ENCODE measurements around the gene CELSR2. TPM values are rescaled to one million over a fixed set of nuclear protein-coding genes. Genes with fewer than 3 reads are reported as not detected.

Gene CELSR2
- polyA plus RNA-seq, 3 donors = 0.03 to 0.97 (median 0.04) TPM

DNA sequence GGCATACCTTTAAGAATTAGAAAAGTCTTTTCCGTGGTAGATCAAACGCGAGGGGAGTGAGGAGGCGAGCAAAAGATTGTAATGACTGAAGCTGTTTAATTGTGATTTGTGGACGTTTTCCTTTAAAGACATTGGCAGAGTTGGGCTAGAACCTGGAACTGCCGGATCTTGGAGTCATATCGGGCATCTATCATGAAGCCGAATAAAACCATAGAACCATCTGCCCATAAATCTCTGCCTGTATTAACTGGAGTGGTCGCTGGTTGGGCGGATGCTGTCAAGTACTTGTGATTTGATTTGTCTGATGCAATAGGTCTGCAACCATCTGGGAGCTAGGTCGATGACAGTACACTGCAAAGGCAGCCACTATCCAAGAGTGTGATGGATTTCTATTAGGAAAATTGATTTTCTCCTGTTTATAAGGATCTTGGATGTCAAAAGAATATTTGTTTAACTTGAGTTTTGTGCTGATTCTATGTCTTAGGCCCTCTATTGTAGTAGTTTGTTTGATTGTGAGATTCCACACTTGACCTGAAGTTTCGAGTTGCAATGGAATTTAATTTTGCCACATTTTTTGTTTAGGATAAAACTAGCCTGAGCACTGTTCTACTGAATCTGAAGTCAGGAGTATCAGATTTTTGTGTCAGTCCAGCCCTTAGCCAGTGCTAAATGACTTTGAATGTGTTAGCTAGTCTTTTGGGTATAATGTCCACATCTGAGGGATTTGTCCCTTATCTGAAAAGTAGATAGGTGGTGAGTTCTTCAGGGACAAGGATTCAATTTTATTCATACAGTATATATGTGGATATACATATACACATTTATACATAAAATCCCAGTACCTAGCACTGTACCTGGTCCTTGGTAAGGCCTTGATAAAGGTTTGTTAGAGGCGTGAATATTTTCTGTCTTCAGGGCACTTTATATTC lies 34.4 kb upstream of the CELSR2 start:
- Histone ChIP-seq H3K4me2 (replicated peaks; ENCODE audit: extremely low read depth, low read length, poor library complexity, severe bottlenecking) (peak overlapping the region; percentile 91), H3K27me3 (ENCODE audit: control insufficient read depth in 2 of 2, insufficient read depth in 2 of 2, low read length in 2 of 2) (no peaks in the 10 kb centered on the region), H3K36me3 (replicated peaks in 1 of 2; ENCODE audit: control insufficient read depth in 1 of 2, insufficient read depth in 2 of 2, low read length in 2 of 2) (no peaks in the 10 kb centered on the region), H2AFZ (ENCODE audit: insufficient read depth, low read depth, low read length, poor library complexity, severe bottlenecking) (peak overlapping the region; percentile 92), H3K79me2 (ENCODE audit: insufficient read depth, low read length) (peaks cover 60% of the 10 kb centered on the region), H4K20me1 (ENCODE audit: insufficient read depth, low read length) (peaks cover 52% of the 10 kb centered on the region), H3K4me3 (replicated peaks in 1 of 3; ENCODE audit: low read depth in 2 of 3, low read length in 3 of 3) (peak overlapping the region; percentile 86 to 98 (median 90)), H3K9me3 (replicated peaks in 1 of 2; ENCODE audit: control insufficient read depth in 1 of 2, insufficient read depth in 1 of 2, low read length in 2 of 2) (no peaks in the 10 kb centered on the region), H3K27ac (ENCODE audit: low read depth in 1 of 2, low read length in 2 of 2) (peak overlapping the region; percentile 49 to 84), H3K4me1 (ENCODE audit: control insufficient read depth in 1 of 2, insufficient read depth in 2 of 2, low read length in 2 of 2) (peaks cover 13 to 15% of the 10 kb centered on the region in 2 donors), H3K9ac (ENCODE audit: insufficient read depth, low read length, poor library complexity, severe bottlenecking) (peak overlapping the region; percentile 65)
- intact Hi-C loops (cut with micrococcal nuclease) = no loop called here
- H3K27ac Mint-ChIP-seq = peak overlapping the region; percentile 89 to 96 (median 95)
- peak in 2 of 3 donors; percentile 17 to 40 for DNase-seq
- H3K36me3 Mint-ChIP-seq = peaks cover 15 to 24% of the 10 kb centered on the region in 2 donors
- peak overlapping the region; percentile 100 for H3K4me3 Mint-ChIP-seq
- TF ChIP-seq, protein P1, sequence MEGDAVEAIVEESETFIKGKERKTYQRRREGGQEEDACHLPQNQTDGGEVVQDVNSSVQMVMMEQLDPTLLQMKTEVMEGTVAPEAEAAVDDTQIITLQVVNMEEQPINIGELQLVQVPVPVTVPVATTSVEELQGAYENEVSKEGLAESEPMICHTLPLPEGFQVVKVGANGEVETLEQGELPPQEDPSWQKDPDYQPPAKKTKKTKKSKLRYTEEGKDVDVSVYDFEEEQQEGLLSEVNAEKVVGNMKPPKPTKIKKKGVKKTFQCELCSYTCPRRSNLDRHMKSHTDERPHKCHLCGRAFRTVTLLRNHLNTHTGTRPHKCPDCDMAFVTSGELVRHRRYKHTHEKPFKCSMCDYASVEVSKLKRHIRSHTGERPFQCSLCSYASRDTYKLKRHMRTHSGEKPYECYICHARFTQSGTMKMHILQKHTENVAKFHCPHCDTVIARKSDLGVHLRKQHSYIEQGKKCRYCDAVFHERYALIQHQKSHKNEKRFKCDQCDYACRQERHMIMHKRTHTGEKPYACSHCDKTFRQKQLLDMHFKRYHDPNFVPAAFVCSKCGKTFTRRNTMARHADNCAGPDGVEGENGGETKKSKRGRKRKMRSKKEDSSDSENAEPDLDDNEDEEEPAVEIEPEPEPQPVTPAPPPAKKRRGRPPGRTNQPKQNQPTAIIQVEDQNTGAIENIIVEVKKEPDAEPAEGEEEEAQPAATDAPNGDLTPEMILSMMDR (IDR thresholded peaks at IDR 0.05) = no peak
- peaks cover 0 to 2% (median 0%) of the 10 kb centered on the region in 7 donors for H3K9me3 Mint-ChIP-seq
- 15% methylated on average over 7 of the region's 13 CpGs for WGBS (ENCODE audit: insufficient coverage)
- peaks cover 1 to 7% (median 2%) of the 10 kb centered on the region in 3 donors for H3K27me3 Mint-ChIP-seq (ENCODE audit: low read depth in 3 of 3)
- peaks cover 28% of the 10 kb centered on the region for H3K4me1 Mint-ChIP-seq

DNA sequence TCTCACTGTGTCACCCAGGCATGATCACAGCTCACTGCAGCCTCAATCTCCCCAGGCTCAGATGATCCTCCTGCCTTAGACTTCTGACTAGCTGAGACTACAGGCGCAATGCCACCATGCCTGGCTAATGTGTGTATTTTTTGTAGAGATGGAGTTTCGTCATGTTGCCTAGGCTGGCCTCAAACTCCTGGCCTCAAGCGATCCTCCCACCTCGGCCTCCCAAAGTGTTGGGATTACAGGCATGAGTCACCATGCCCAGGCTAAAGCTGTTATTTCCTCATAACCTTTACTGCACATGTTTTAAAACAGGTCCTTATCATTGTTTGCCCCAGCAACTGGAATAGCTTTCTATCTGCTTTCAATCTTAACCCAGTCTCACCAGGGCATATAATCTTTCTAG lies 32.7 kb upstream of the CELSR2 start:
- Histone ChIP-seq H3K4me1 (ENCODE audit: control insufficient read depth in 1 of 2, insufficient read depth in 2 of 2, low read length in 2 of 2) (peaks cover 13 to 15% of the 10 kb centered on the region in 2 donors), H3K27ac (ENCODE audit: low read depth in 1 of 2, low read length in 2 of 2) (no peak overlapping the region), H2AFZ (ENCODE audit: insufficient read depth, low read depth, low read length, poor library complexity, severe bottlenecking) (no peak overlapping the region), H4K20me1 (ENCODE audit: insufficient read depth, low read length) (peaks cover 69% of the 10 kb centered on the region), H3K4me3 (replicated peaks in 1 of 3; ENCODE audit: low read depth in 2 of 3, low read length in 3 of 3) (no peak overlapping the region), H3K36me3 (replicated peaks in 1 of 2; ENCODE audit: control insufficient read depth in 1 of 2, insufficient read depth in 2 of 2, low read length in 2 of 2) (peaks cover 4 to 7% of the 10 kb centered on the region in 2 donors), H3K79me2 (ENCODE audit: insufficient read depth, low read length) (peaks cover 77% of the 10 kb centered on the region), H3K9ac (ENCODE audit: insufficient read depth, low read length, poor library complexity, severe bottlenecking) (no peak overlapping the region), H3K4me2 (replicated peaks; ENCODE audit: extremely low read depth, low read length, poor library complexity, severe bottlenecking) (no peak overlapping the region), H3K27me3 (ENCODE audit: control insufficient read depth in 2 of 2, insufficient read depth in 2 of 2, low read length in 2 of 2) (no peaks in the 10 kb centered on the region), H3K9me3 (replicated peaks in 1 of 2; ENCODE audit: control insufficient read depth in 1 of 2, insufficient read depth in 1 of 2, low read length in 2 of 2) (no peaks in the 10 kb centered on the region)
- no peak for DNase-seq
- H3K27ac Mint-ChIP-seq = peak overlapping the region in 1 of 7 donors; percentile 63
- intact Hi-C loops (cut with micrococcal nuclease) = no loop called here
- WGBS (ENCODE audit: insufficient coverage) = 93% methylated on average over 2 of the region's 4 CpGs
- peaks cover 22 to 32% of the 10 kb centered on the region in 2 donors for H3K36me3 Mint-ChIP-seq
- no peak overlapping the region for H3K4me3 Mint-ChIP-seq
- H3K27me3 Mint-ChIP-seq (ENCODE audit: low read depth in 3 of 3) = peaks cover 0 to 5% (median 2%) of the 10 kb centered on the region in 3 donors
- peaks cover 28% of the 10 kb centered on the region for H3K4me1 Mint-ChIP-seq
- TF ChIP-seq, protein P1 (IDR thresholded peaks at IDR 0.05) = no peak
- peaks cover 0 to 2% (median 0%) of the 10 kb centered on the region in 7 donors for H3K9me3 Mint-ChIP-seq

Data from CD14-positive monocyte (primary cell).